GM23248 (cell line): ENCODE results near the gene ANGPT4. TPM values are rescaled to one million over a fixed set of nuclear protein-coding genes. Genes with fewer than 3 reads are reported as not detected.

Source experiments
- DNase-seq: peaks from one replicate; pipeline ENCODE4 v3.0.0-alpha.2; 2015
- H2AFZ ChIP-seq: fragments of 200-600 bp; sonication (generic); 2 replicates; pipeline ENCODE4 v1.6.1; 2016; ENCODE audit warnings: antibody characterized with exemption
- H3F3A ChIP-seq: fragments of 200-600 bp; sonication (generic); 2 replicates; pipeline ENCODE4 v1.6.1; 2016; ENCODE audit warnings: mild to moderate bottlenecking, antibody characterized with exemption, mixed run types; ENCODE audit not compliant: insufficient read depth
- H3K27ac ChIP-seq: fragments of 200-600 bp; sonication (generic); 2 replicates; pipeline ENCODE4 v1.5.1; 2016; ENCODE audit warnings: mild to moderate bottlenecking
- H3K27me3 ChIP-seq: fragments of 200-600 bp; sonication (generic); replicated peaks from 2 replicates; pipeline ENCODE4 v1.6.1; 2016; ENCODE audit warnings: mild to moderate bottlenecking; ENCODE audit not compliant: insufficient read depth
- H3K36me3 ChIP-seq: fragments of 200-600 bp; sonication (generic); 2 replicates; pipeline ENCODE4 v1.6.1; 2016; ENCODE audit warnings: low read depth, mild to moderate bottlenecking
- H3K4me1 ChIP-seq: fragments of 200-600 bp; sonication (generic); 2 replicates; pipeline ENCODE4 v1.6.1; 2016; ENCODE audit warnings: mild to moderate bottlenecking; ENCODE audit not compliant: insufficient read depth
- H3K4me2 ChIP-seq: fragments of 200-600 bp; sonication (generic); one replicate; pipeline ENCODE4 v1.6.1; 2016; ENCODE audit warnings: mild to moderate bottlenecking; ENCODE audit not compliant: unreplicated experiment
- H3K4me3 ChIP-seq: fragments of 200-600 bp; sonication (generic); 2 replicates; pipeline ENCODE4 v1.5.1; 2016; ENCODE audit warnings: mild to moderate bottlenecking
- H3K79me2 ChIP-seq: fragments of 200-600 bp; sonication (generic); 2 replicates; pipeline ENCODE4 v1.6.1; 2016; ENCODE audit warnings: mild to moderate bottlenecking; ENCODE audit not compliant: insufficient read depth
- H3K9ac ChIP-seq: fragments of 200-600 bp; sonication (generic); 2 replicates; pipeline ENCODE4 v1.6.1; 2016; ENCODE audit warnings: mild to moderate bottlenecking
- H3K9me2 ChIP-seq: fragments of 200-600 bp; sonication (generic); 2 replicates; pipeline ENCODE4 v1.6.1; 2016; ENCODE audit warnings: mixed run types, mild to moderate bottlenecking, moderate library complexity; ENCODE audit not compliant: insufficient read depth
- H3K9me3 ChIP-seq: fragments of 200-600 bp; sonication (generic); one replicate; pipeline ENCODE4 v1.6.1; 2017; ENCODE audit warnings: low read depth
- H4K20me1 ChIP-seq: fragments of 200-600 bp; sonication (generic); 2 replicates; pipeline ENCODE4 v1.6.0; 2016; ENCODE audit not compliant: insufficient read depth
- EZH2 ChIP-seq: fragments of 200-600 bp; sonication (generic); IDR thresholded peaks from 2 replicates; pipeline ENCODE4 v1.6.1; 2018; ENCODE audit warnings: antibody characterized with exemption, mild to moderate bottlenecking; ENCODE audit not compliant: insufficient read depth, poor library complexity, severe bottlenecking
- EZH2phosphoT487 ChIP-seq: fragments of 200-600 bp; sonication (generic); IDR thresholded peaks from 2 replicates; pipeline ENCODE4 v1.6.1; 2018; ENCODE audit warnings: antibody characterized with exemption, moderate library complexity, mild to moderate bottlenecking, low read depth; ENCODE audit not compliant: insufficient read depth
- WGBS, 2 experiments: methylation state at CpG; one replicate each; pipeline ENCODE4 v1.1.6; 2015 to 2017; ENCODE audit warnings: low lambda C conversion rate in 2 of 2, low coverage in 1 of 2; ENCODE audit errors: missing lambda C conversion rate in 2 of 2; 5-methylcytosine and 5-hydroxymethylcytosine counted together
- in situ Hi-C: fragments of 300-500 bp; cut with MboI; formaldehyde crosslinking; loops from 2 replicates; pipeline ENCODE4 v1.15.0; 2020
- polyA plus RNA-seq: library from polyadenylated mRNA; unstranded; fragments of >200 nt; fragmentation: Nextera tagmentation; extraction: Ambion mirVana; gene quantifications from 2 replicates; pipeline ENCODE4 v1.2.1, GENCODE V29; 2016
- total RNA-seq: library from RNA; depleted of rRNA; stranded (reverse); fragments of >200 nt; shearing (Covaris generic); gene quantifications from 2 replicates; pipeline ENCODE4 v1.2.3, GENCODE V29; 2014

ANGPT4 gene
- total and polyA plus RNA-seq, 2 experiments from 2014 or later = not detected

GRCh38 chr20:926670-927069 is 10.5 kb upstream of the ANGPT4 start:
- TF ChIP-seq EZH2 (no peak), EZH2phosphoT487 (no peak)
- no peaks in the 10 kb centered on the region for H3K9me3 ChIP-seq

GRCh38 chr20:925516-925915 is 9.4 kb upstream of the ANGPT4 start:
- Histone ChIP-seq H3K79me2 (no peaks in the 10 kb centered on the region), H2AFZ (no peak overlapping the region), H3K9ac (no peak overlapping the region), H3K27me3 (peaks cover 4% of the 10 kb centered on the region; the same call in 1 of the 2 replicates), H3K27ac (no peak overlapping the region), H3K4me3 (no peak overlapping the region), H3K4me1 (no peaks in the 10 kb centered on the region), H3F3A (no peaks in the 10 kb centered on the region), H3K36me3 (no peaks in the 10 kb centered on the region), H3K9me3 (no peaks in the 10 kb centered on the region), H3K4me2 (no peak overlapping the region), H4K20me1 (no peaks in the 10 kb centered on the region), H3K9me2 (no peaks in the 10 kb centered on the region)
- no peak for TF ChIP-seq EZH2phosphoT487
- no peak for TF ChIP-seq EZH2
- in situ Hi-C loops = no loop called here
- 65% methylated on average over 9 of the region's 9 CpGs for WGBS, 2 experiments
- DNase-seq = no peak

More at GRCh38 chr20:926670-927069, 10.5 kb upstream of the ANGPT4 start:
- 12 to 14% methylated on average over 6 of the region's 6 CpGs for WGBS, 2 experiments
- Histone ChIP-seq H2AFZ (no peak overlapping the region), H3K4me3 (no peak overlapping the region), H3K27me3 (peaks cover 4% of the 10 kb centered on the region; the same call in 1 of the 2 replicates), H3K4me1 (no peaks in the 10 kb centered on the region), H3K9me2 (no peaks in the 10 kb centered on the region), H3K4me2 (no peak overlapping the region), H3K9ac (no peak overlapping the region), H3F3A (no peaks in the 10 kb centered on the region), H4K20me1 (no peaks in the 10 kb centered on the region), H3K27ac (no peak overlapping the region), H3K79me2 (no peaks in the 10 kb centered on the region), H3K36me3 (no peaks in the 10 kb centered on the region)
- peak; percentile 4 for DNase-seq
- in situ Hi-C loops = no loop called here

GRCh38 chr20:924639-925038 is 8.5 kb upstream of the ANGPT4 start:
- no peaks in the 10 kb centered on the region for H4K20me1 ChIP-seq
- H3K79me2 ChIP-seq = no peaks in the 10 kb centered on the region
- H3K9ac ChIP-seq = no peak overlapping the region
- no peak overlapping the region for H3K27ac ChIP-seq
- no peak overlapping the region for H2AFZ ChIP-seq
- H3K27me3 ChIP-seq = peaks cover 4% of the 10 kb centered on the region; the same call in 1 of the 2 replicates
- in situ Hi-C loops = no loop called here
- TF ChIP-seq EZH2phosphoT487 (no peak), EZH2 (no peak)
- no peaks in the 10 kb centered on the region for H3K4me1 ChIP-seq
- H3F3A ChIP-seq = no peaks in the 10 kb centered on the region
- H3K36me3 ChIP-seq = no peaks in the 10 kb centered on the region
- H3K4me2 ChIP-seq = no peak overlapping the region
- no peak for DNase-seq
- no peak overlapping the region for H3K4me3 ChIP-seq
- H3K9me3 ChIP-seq = no peaks in the 10 kb centered on the region
- H3K9me2 ChIP-seq = no peaks in the 10 kb centered on the region

- no peaks in the 10 kb centered on the region for H3K36me3 ChIP-seq
- no peaks in the 10 kb centered on the region for H3F3A ChIP-seq
- 0 to 5% methylated on average over 4 of the region's 4 CpGs for WGBS, 2 experiments
- TF ChIP-seq EZH2phosphoT487 = no peak
- no peak for TF ChIP-seq EZH2
- peaks cover 4% of the 10 kb centered on the region; the same call in 1 of the 2 replicates for H3K27me3 ChIP-seq
- no peak overlapping the region for H3K27ac ChIP-seq
- H3K4me1 ChIP-seq = no peaks in the 10 kb centered on the region
- no peak overlapping the region for H3K4me3 ChIP-seq
- H3K79me2 ChIP-seq = no peaks in the 10 kb centered on the region
- no peak for DNase-seq
- no peaks in the 10 kb centered on the region for H3K9me3 ChIP-seq
- H3K9ac ChIP-seq = no peak overlapping the region
- in situ Hi-C loops = no loop called here
- no peak overlapping the region for H3K4me2 ChIP-seq
- no peak overlapping the region for H2AFZ ChIP-seq
- no peaks in the 10 kb centered on the region for H3K9me2 ChIP-seq
- H4K20me1 ChIP-seq = no peaks in the 10 kb centered on the region
These were observed 6.6 kb upstream of the ANGPT4 start for GRCh38 chr20:922781-923180.

- peaks cover 9% of the 10 kb centered on the region for H3K27me3 ChIP-seq
- H3K79me2 ChIP-seq = no peaks in the 10 kb centered on the region
- no peak overlapping the region for H2AFZ ChIP-seq
- H3K9me2 ChIP-seq = no peaks in the 10 kb centered on the region
- H4K20me1 ChIP-seq = no peaks in the 10 kb centered on the region
- WGBS, 2 experiments = 56 to 61% methylated on average over 5 of the region's 5 CpGs
- H3K9ac ChIP-seq = no peak overlapping the region
- no peak overlapping the region for H3K4me2 ChIP-seq
- no peaks in the 10 kb centered on the region for H3F3A ChIP-seq
- no peaks in the 10 kb centered on the region for H3K9me3 ChIP-seq
- H3K4me3 ChIP-seq = no peak overlapping the region
- H3K36me3 ChIP-seq = no peaks in the 10 kb centered on the region
- DNase-seq = no peak
- TF ChIP-seq EZH2phosphoT487 (no peak), EZH2 (no peak)
- H3K27ac ChIP-seq = no peak overlapping the region
- H3K4me1 ChIP-seq = no peaks in the 10 kb centered on the region
- in situ Hi-C loops = no loop called here
These were observed 4.9 kb upstream of the ANGPT4 start for GRCh38 chr20:921068-921467.
